NCI-H1105 treated with DMSO at 0.1 percent for 48 hours (cell line): Measurements from ENCODE around the gene GSTK1.

Source experiments
- DNase-seq: peaks from one replicate; lab custom pipeline; 2025; lab: John Stamatoyannopoulos, UW

The GSTK1 gene

DNA sequence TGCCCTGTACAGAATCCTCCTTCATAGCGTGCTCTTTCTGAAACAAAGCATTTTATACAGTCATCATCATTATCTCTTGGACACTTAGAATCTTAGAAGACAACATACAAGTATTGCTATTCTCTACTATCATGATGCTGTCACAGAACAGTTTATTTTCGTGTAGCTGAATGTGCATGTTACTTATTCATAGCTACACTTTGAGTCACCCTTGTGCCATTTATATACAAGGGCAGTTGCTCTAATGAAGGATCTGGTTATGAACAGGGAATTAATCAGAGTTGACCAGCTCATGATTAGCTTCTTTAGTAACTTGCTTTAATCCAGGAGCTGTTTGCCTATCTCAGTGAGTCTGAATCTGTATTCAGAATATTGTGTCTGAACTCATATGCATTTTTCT, 36.1 kb downstream of the GSTK1 start:
- DNase-seq: no peak

DNA sequence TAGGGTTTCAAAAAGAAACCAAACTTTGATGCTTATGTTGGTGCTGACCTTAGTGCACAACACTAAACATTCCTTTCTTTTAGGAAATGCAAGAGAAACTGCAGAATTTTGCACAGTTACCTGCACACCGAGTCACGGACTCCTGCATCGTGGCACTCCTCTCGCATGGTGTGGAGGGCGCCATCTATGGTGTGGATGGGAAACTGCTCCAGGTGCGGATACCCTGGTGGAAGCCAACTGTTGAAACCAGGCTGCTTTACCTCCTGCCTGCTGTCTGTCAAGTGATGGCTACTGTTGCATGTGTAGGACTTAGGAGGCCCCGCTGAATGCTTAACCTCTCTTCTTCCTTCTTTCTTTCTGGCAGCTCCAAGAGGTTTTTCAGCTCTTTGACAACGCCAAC, 36.6 kb downstream of the GSTK1 start:
- peak; percentile 3 for DNase-seq

DNA sequence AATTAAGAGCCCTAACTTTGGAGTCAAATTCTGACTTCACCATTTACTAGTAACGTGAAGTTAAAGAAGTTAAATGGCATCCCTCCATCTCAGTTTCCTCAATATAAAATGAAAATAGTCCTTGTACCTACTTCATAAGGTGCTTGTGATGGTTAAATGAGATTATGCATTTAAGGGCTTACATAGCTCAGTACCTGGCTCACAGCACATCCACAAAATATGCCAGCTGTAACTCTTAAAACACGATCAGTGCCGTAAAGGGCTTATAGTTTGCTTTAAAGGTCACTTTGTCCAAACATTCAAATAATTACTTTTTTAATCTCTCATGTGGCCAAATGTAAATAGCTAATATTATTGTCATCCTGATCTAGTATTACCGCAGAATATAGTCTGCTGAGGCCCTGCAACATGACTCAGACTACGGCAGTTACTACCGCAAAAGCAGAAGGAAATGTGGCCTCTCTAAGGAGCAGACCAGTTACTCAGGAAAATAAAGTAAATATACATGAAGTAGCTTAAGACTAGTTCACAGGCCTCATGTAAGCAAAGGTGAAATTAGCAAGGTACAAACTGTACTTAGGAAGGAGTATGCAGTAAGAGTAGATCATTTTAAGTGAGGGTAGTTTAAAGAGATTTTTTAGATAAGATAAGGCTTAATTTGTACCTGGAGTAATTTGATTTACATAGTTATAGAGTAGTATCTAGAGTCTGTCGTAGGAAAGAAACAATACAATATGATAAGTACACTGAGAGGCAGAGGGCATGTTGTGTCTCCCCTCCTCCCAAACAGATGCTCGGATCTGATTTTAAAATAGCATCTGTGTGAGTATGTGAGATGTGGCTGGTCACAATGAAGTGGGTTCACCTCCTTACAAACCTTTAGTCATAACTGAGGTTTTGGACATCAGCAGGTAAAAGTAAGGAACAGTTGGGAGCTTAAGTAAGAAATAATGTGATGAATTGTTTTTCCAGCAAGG, 38.0 kb downstream of the GSTK1 start:
- DNase-seq: no peak

DNA sequence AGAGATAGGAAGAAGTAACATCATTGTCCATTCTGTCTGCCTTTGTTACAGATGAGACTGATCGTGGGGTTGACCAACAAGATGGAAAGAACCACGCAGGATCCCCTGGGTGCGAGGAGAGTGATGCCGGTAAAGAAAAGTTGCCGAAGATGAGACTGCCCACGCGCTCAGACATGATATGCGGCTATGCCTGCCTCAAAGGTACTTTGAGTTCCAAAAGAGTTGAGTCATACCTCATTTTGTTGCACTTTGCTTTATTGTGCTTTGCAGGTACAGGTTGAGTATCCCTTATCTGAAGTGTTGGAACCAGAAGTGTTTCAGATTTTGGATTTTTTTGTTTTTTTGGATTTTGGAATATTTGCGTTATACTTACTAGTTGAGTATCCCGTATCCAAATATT, 40.5 kb downstream of the GSTK1 start:
- DNase-seq: no peak

DNA sequence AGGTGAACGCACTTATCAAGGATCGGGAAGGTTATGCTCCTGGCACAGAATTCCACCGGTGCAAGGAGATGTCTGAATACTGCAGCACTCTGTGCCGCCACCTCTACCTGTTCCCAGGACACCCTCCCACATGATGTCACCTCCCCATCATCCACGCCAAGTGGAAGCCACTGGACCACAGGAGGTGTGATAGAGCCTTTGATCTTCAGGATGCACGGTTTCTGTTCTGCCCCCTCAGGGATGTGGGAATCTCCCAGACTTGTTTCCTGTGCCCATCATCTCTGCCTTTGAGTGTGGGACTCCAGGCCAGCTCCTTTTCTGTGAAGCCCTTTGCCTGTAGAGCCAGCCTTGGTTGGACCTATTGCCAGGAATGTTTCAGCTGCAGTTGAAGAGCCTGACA, 41.7 kb downstream of the GSTK1 start:
- DNase-seq: no peak

DNA sequence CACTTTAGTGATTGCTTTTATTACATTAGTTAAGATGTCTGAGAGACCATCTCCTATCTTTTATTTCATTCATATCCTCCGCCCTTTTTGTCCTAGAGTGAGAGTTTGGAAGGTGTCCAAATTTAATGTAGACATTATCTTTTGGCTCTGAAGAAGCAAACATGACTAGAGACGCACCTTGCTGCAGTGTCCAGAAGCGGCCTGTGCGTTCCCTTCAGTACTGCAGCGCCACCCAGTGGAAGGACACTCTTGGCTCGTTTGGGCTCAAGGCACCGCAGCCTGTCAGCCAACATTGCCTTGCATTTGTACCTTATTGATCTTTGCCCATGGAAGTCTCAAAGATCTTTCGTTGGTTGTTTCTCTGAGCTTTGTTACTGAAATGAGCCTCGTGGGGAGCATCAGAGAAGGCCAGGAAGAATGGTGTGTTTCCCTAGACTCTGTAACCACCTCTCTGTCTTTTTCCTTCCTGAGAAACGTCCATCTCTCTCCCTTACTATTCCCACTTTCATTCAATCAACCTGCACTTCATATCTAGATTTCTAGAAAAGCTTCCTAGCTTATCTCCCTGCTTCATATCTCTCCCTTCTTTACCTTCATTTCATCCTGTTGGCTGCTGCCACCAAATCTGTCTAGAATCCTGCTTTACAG, 42.3 kb downstream of the GSTK1 start:
- DNase-seq: peak; percentile 4

DNA sequence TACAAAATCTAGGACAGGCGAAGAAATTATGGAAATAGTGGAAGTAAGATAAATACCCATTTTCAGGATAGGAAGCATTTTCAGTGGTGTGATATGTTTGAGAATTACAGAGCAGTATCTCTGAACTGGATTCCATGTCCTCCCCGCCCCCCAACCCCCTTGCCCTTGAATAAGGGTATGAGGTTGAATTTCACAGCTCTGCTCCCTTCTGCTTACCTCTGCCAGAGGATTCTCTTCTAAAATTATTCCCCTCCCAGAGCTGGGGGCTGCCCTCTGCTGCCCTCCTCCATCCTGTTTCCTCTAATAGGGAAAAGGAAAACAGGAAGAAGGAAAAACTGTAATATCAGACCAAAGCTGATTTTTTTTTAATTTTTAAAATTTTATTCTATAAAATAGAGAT, 45.4 kb downstream of the GSTK1 start:
- DNase-seq: no peak

DNA sequence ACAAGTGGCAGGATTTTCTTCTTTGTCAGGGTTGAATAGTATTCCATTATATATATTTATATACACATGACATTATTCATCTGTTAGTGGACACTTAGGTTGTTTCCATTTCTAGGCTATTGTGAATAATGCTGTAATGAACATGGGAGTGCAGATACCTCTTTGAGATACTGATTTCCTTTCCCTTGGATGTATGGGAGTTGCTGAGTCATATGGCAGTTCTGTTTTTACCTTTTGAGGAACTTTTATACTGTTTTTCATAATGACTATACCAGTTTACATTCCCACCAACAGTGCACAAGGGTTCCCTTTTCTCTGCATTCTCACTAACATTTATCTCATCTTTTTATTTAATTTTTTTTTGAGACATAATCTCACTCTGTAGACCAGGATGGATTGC, 50.9 kb downstream of the GSTK1 start:
- DNase-seq: no peak

DNA sequence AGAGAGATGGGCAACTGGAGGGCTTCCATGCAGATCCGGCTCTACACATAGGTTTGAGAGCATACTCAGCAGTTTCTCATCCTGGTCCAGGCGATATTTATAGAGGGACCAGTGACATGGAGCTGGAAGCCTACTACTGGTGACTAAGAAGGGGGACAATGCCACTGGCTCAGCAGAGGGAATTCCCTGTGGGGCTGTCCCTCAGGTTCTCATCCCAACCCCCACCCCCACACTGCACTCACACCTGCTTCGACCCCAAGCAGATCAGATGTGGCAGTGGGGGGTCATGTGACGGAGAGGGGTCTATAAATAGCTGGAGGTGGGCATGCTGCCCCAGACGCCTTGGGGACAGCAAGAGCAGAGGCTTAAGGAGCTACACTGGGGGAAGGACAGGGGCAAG, 52.5 kb downstream of the GSTK1 start, which contains the start of gene CLCN1:
Gene CLCN1, plus strand, starts transcription at position 336 of the 400 bp plus-strand sequence. CDS start 102 bp downstream, outside the sequence.
- DNase-seq: no peak

DNA sequence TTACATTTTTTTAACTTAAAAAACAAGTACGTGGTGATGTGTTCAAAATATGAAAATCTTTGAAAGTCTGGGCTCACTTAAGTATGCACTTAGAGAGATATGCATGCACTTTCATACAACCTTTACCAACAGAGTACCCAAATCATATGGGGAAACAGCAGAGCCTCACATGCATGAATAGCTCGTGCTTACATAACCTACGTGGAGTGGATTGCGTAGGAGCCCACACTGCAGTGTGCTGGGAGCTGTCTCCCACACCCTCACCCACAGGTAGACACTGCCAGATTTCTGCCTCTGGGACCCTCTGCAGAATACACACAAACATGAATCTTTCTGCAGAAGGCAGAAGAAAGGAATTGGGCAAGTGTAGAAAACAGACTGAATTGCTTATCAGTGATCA, 53.3 kb downstream of the GSTK1 start:
- DNase-seq: no peak

DNA sequence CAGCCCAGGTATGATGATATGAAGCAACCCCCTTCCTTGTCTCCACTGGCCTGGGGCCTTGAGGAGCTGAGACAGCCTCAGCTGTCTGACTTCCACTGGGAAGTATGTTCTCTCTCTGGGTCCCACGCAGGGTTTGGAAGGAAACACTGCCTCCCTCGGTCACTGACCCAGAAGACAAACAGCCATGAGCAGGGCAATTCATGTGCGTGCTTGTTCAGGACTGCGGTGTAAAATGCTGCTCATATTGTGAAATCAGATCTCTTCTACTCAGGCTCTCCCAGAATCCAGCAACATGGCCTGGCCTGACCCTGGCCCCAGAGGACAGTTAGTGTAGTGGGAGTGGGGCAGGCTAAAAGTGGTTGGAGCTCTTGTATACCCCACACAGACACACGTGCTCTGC, 55.4 kb downstream of the GSTK1 start:
- no peak for DNase-seq
